K562 (cell line): ENCODE data around the gene KIF25. TPM values are rescaled to one million over a fixed set of nuclear protein-coding genes. Genes with fewer than 3 reads are reported as not detected.

Source experiments
- ATAC-seq: fragments of 200-7000 bp; cut with Tn5 transposase; 3 replicates; pipeline ENCODE4 v1.9.1; 2020; ENCODE audit warnings: moderate library complexity
- BruUV-seq: library from RNA; stranded (reverse); fragments of 400-500 nt; replicated peaks from 2 replicates; lab custom pipeline; 2021; lab: Mats Ljungman, UMichigan
- CTCF ChIA-PET: fragments of 300-600 bp; formaldehyde crosslinking; extraction: SDS; loops from one replicate; lab custom pipeline; 2021; ENCODE audit warnings: low intra/inter-chr PET ratio; lab: Yijun Ruan, JAX
- POLR2A ChIA-PET: fragments of 300-600, 350-650 bp; sonication (Branson Sonifier 250); formaldehyde crosslinking; extraction: SDS; loops from one replicate; lab custom pipeline; 2021; ENCODE audit warnings: antibody characterized with exemption, inconsistent platforms; lab: Yijun Ruan, JAX
- DNase-seq, 4 experiments: peaks; one replicate each; pipeline versions ENCODE4 v3.0.0 to v3.0.0-alpha.2; 2011 to 2018; ENCODE audit warnings: low spot score in 3 of 4, mixed read lengths in 3 of 4; ENCODE audit errors: extremely low read depth in 1 of 4
- FAIRE-seq: peaks from 2 replicates; lab custom pipeline; 2011; peaks lifted over from hg19 to GRCh38; lab: Jason Lieb, UNC
- H2AFZ ChIP-seq: 2 replicates; pipeline ENCODE4 v1.6.0; 2011; ENCODE audit warnings: low read depth, low read length, control low read depth, inconsistent platforms
- H3K27ac ChIP-seq: fragments of 200-600 bp; 3 replicates; pipeline ENCODE4 v1.8.0; 2011; ENCODE audit warnings: low read depth, mild to moderate bottlenecking, control low read depth, inconsistent platforms, low read length, moderate library complexity, mixed read lengths; ENCODE audit errors: extremely low read depth
- H3K27me3 ChIP-seq, 2 experiments: fragments of 300-600 bp in 1 of 2; 2 replicates in 1 of 2; 3 replicates in 1 of 2; pipeline versions ENCODE4 v1.6.0 to v1.8.0; 2011; ENCODE audit warnings: inconsistent platforms in 2 of 2, low read length in 2 of 2, mild to moderate bottlenecking in 1 of 2, mixed read lengths in 1 of 2, moderate library complexity in 1 of 2; ENCODE audit not compliant: control insufficient read depth in 2 of 2, insufficient read depth in 2 of 2
- H3K36me3 ChIP-seq: fragments of 300-600 bp; 3 replicates; pipeline ENCODE4 v1.8.0; 2011; ENCODE audit warnings: mild to moderate bottlenecking, low read length, inconsistent platforms; ENCODE audit not compliant: control insufficient read depth, insufficient read depth
- H3K4me1 ChIP-seq, 2 experiments: fragments of 200-600 bp in 1 of 2; replicated peaks in 1 of 2; 2 replicates in 1 of 2; 3 replicates in 1 of 2; pipeline versions ENCODE4 v1.5.1 to v1.8.0; 2011; ENCODE audit warnings: inconsistent platforms in 2 of 2, low read length in 2 of 2, mild to moderate bottlenecking in 1 of 2, mixed read lengths in 1 of 2, moderate library complexity in 1 of 2; ENCODE audit not compliant: control insufficient read depth in 2 of 2, insufficient read depth in 2 of 2
- H3K4me2 ChIP-seq: 2 replicates; pipeline ENCODE4 v1.6.1; 2011; ENCODE audit warnings: low read length, control low read depth, inconsistent platforms, mixed read lengths; ENCODE audit not compliant: insufficient read depth
- H3K4me3 ChIP-seq: fragments of 200-600 bp; sonication (generic), shearing (Covaris generic); 2 replicates; pipeline ENCODE4 v1.5.1; 2016; ENCODE audit warnings: control low read depth, inconsistent platforms
- H3K79me2 ChIP-seq: fragments of 200-600 bp; 3 replicates; pipeline ENCODE4 v1.8.0; 2011; ENCODE audit warnings: low read length, inconsistent platforms; ENCODE audit not compliant: control insufficient read depth, insufficient read depth
- H3K9ac ChIP-seq, 2 experiments: 2 replicates each; pipeline versions ENCODE4 v1.6.0 to v1.6.1; 2011; ENCODE audit warnings: low read depth in 2 of 2, low read length in 2 of 2, control low read depth in 1 of 2, inconsistent platforms in 1 of 2, mild to moderate bottlenecking in 1 of 2, mixed read lengths in 1 of 2; ENCODE audit not compliant: insufficient read depth in 1 of 2
- H3K9me1 ChIP-seq: one replicate; pipeline ENCODE4 v1.6.0; 2011; ENCODE audit warnings: inconsistent platforms, mild to moderate bottlenecking, low read length, moderate library complexity; ENCODE audit not compliant: control insufficient read depth, insufficient read depth
- H3K9me3 ChIP-seq: replicated peaks from 2 replicates; pipeline ENCODE4 v1.5.1; 2011; ENCODE audit warnings: low read depth, low read length, inconsistent platforms; ENCODE audit not compliant: control insufficient read depth, insufficient read depth
- H4K20me1 ChIP-seq: replicated peaks from 2 replicates; pipeline ENCODE4 v1.6.1; 2011; ENCODE audit warnings: low read length, inconsistent platforms, mixed read lengths; ENCODE audit not compliant: control insufficient read depth, insufficient read depth
- ATF1 ChIP-seq, 2 experiments: fragments of 450-650 bp in 1 of 2; IDR thresholded peaks; 2 replicates each; pipeline ENCODE4 v1.6.1; 2016; ENCODE audit warnings: missing compliant biosample characterization in 1 of 2, missing genetic modification characterization in 1 of 2
- BACH1 ChIP-seq: fragments of 200-800 bp; sonication (Bioruptor generic); IDR thresholded peaks from 2 replicates; pipeline ENCODE4 v1.6.1; 2016; ENCODE audit warnings: missing genetic modification characterization, missing compliant biosample characterization
- BCL6 ChIP-seq: fragments of 250-450 bp; sonication (Bioruptor Pico); IDR thresholded peaks from 2 replicates; pipeline ENCODE4 v1.4.0; 2020
- SMARCB1 ChIP-seq: IDR thresholded peaks from 2 replicates; pipeline ENCODE4 v1.6.1; 2011; ENCODE audit warnings: improper control_type of control experiment, low read depth; ENCODE audit not compliant: insufficient read length
- ZNF280A ChIP-seq: fragments of 450-650 bp; IDR thresholded peaks from 2 replicates; pipeline ENCODE4 v1.6.1; 2018; ENCODE audit warnings: mild to moderate bottlenecking, low read depth; ENCODE audit not compliant: partially characterized antibody
- WGBS: fragments of 100-300 bp; shearing (Covaris generic); methylation state at CpG from one replicate; pipeline ENCODE4 v1.1.6; 2016; ENCODE audit warnings: low coverage, mixed read lengths; ENCODE audit not compliant: insufficient coverage; ENCODE audit errors: missing lambda C conversion rate; 5-methylcytosine and 5-hydroxymethylcytosine counted together
- in situ Hi-C: fragments of 300-500 bp; cut with MboI; formaldehyde crosslinking; loops from 4 replicates; pipeline ENCODE4 v1.15.0; 2018; ENCODE audit warnings: inconsistent platforms, mixed read lengths
- intact Hi-C: fragments of 100-400 bp; cut with micrococcal nuclease; formaldehyde crosslinking; loops from 2 replicates; pipeline ENCODE4 v1.14.2; 2022
- polyA plus RNA-seq, 8 experiments: library from polyadenylated mRNA; depleted of rRNA in 4 of 8; stranded (reverse) in 5 of 8; unstranded in 3 of 8; fragments of >200 nt; fragmentation: Nextera tagmentation in 2 of 8; fragmentation: Illumina TruSeq in 1 of 8; extraction: Ambion mirVana in 2 of 8; extraction: Trizol in 1 of 8; gene quantifications; 2 replicates each; pipeline versions ENCODE4 v1.2.1 to v1.2.3, GENCODE V29; 2011 to 2014; ENCODE audit warnings: inconsistent platforms in 1 of 8, missing spikeins in 1 of 8
- total RNA-seq, 7 experiments: library from RNA; depleted of rRNA in 6 of 7; stranded (reverse); fragments of >200 nt in 6 of 7; fragmentation: Illumina TruSeq in 2 of 7; extraction: Trizol in 2 of 7; gene quantifications; 2 replicates each; pipeline versions ENCODE4 v1.2.1 to v1.2.3, GENCODE V29; 2011 to 2021; ENCODE audit warnings: low replicate concordance in 1 of 7
- TF ChIP-seq, protein P1 (sequence below), 2 experiments: fragments of 450-650 bp; IDR thresholded peaks; 2 replicates each; pipeline ENCODE4 v1.6.1; 2018; ENCODE audit warnings: mild to moderate bottlenecking in 2 of 2, low read depth in 1 of 2; ENCODE audit not compliant: partially characterized antibody in 2 of 2
- TF ChIP-seq, protein P2 (sequence below): fragments of 450-650 bp; formaldehyde crosslinking; IDR thresholded peaks from 2 replicates; pipeline ENCODE4 v1.4.0; 2022; ENCODE audit warnings: missing genetic modification characterization

KIF25 gene
- total and polyA plus RNA-seq, 9 of the 15 experiments (the other 6 are each of a cell fraction or from before 2014, with no cell fraction given) = 0.04 to 0.49 (median 0.23) TPM; not detected in 5

DNA sequence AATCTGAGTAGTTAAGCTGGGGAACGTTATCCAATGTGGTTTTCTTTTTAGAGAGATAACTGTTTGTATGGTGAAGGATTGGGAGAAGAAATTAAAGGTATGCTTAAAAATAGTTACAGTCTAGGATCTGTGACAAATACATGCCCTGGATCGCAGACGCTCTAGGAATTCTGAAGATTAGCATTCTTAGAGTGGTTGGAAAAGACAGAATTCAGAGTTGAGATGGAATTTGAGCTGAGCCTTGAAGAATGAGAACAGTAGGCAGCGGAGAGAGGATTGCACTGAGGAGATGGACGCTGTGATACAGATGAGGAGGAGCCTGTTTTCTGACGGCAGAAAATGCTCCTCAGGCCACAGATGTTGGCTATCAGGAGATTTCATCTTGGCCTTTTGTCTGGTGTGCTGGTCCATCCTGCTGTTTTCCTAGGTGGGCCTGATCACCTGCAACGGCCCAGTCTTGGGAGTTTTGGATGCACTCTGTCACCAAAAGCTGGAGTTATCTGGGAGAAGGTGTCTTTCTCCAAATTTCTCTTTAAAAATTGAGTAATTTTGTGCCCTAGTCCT, 48.3 kb upstream of the KIF25 start:
- no peak overlapping the region for H3K27ac ChIP-seq
- ChIA-PET POLR2A (interaction anchor here (0.6 to 1.2 kb wide), 2 partner anchors 15 to 224 kb away, joined by 3 read pairs; no protein-coding TSS in a partner anchor), CTCF (no interaction called here)
- no peak for FAIRE-seq
- peaks cover 0 to 5% of the 10 kb centered on the region in 2 experiments; a peak in 1 of 5 replicates for H3K4me1 ChIP-seq
- DNase-seq = no peak
- H3K9me3 ChIP-seq = no peaks in the 10 kb centered on the region
- H3K36me3 ChIP-seq = peaks cover 87% of the 10 kb centered on the region
- no peak overlapping the region for H3K9ac ChIP-seq
- in situ Hi-C loops (no loop called here), intact Hi-C loops (no loop called here)
- TF ChIP-seq BACH1 (no peak), ZNF280A (no peak), ATF1 (CRISPR knock-in tag; IDR thresholded peaks at IDR 0.05) (no peak), ATF1 (tag; IDR thresholded peaks at IDR 0.05) (no peak), SMARCB1 (no peak), BCL6 (CRISPR knock-in tag) (no peak)
- TF ChIP-seq, protein P1, sequence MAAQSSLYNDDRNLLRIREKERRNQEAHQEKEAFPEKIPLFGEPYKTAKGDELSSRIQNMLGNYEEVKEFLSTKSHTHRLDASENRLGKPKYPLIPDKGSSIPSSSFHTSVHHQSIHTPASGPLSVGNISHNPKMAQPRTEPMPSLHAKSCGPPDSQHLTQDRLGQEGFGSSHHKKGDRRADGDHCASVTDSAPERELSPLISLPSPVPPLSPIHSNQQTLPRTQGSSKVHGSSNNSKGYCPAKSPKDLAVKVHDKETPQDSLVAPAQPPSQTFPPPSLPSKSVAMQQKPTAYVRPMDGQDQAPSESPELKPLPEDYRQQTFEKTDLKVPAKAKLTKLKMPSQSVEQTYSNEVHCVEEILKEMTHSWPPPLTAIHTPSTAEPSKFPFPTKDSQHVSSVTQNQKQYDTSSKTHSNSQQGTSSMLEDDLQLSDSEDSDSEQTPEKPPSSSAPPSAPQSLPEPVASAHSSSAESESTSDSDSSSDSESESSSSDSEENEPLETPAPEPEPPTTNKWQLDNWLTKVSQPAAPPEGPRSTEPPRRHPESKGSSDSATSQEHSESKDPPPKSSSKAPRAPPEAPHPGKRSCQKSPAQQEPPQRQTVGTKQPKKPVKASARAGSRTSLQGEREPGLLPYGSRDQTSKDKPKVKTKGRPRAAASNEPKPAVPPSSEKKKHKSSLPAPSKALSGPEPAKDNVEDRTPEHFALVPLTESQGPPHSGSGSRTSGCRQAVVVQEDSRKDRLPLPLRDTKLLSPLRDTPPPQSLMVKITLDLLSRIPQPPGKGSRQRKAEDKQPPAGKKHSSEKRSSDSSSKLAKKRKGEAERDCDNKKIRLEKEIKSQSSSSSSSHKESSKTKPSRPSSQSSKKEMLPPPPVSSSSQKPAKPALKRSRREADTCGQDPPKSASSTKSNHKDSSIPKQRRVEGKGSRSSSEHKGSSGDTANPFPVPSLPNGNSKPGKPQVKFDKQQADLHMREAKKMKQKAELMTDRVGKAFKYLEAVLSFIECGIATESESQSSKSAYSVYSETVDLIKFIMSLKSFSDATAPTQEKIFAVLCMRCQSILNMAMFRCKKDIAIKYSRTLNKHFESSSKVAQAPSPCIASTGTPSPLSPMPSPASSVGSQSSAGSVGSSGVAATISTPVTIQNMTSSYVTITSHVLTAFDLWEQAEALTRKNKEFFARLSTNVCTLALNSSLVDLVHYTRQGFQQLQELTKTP (IDR thresholded peaks at IDR 0.05; ENCODE audit: low read depth in 1 of 2, partially characterized antibody in 2 of 2) = no peak
- TF ChIP-seq, protein P2, sequence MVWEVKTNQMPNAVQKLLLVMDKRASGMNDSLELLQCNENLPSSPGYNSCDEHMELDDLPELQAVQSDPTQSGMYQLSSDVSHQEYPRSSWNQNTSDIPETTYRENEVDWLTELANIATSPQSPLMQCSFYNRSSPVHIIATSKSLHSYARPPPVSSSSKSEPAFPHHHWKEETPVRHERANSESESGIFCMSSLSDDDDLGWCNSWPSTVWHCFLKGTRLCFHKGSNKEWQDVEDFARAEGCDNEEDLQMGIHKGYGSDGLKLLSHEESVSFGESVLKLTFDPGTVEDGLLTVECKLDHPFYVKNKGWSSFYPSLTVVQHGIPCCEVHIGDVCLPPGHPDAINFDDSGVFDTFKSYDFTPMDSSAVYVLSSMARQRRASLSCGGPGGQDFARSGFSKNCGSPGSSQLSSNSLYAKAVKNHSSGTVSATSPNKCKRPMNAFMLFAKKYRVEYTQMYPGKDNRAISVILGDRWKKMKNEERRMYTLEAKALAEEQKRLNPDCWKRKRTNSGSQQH (CRISPR knock-in tag) = no peak
- no peak overlapping the region for H2AFZ ChIP-seq
- no peak for ATAC-seq
- WGBS = 77% methylated on average over 7 of the region's 7 CpGs
- no peaks in the 10 kb centered on the region for H3K79me2 ChIP-seq
- no peaks in the 10 kb centered on the region for H3K9me1 ChIP-seq
- no peaks in the 10 kb centered on the region for H3K27me3 ChIP-seq
- no peak overlapping the region for H3K4me3 ChIP-seq
- BruUV-seq = no TSS peak
- no peak overlapping the region for H3K4me2 ChIP-seq
- H4K20me1 ChIP-seq = 0 out of 2 replicates have a peak, but pooled peaks cover 5% of the 10 kb centered on the region
